ENCODE measurements around the gene TNIK.
"Not testable (repeated sequence)": the region's sequence is repeated elsewhere in the genome, so short reads cannot be mapped to it uniquely, and the experiment has no call there.

The TNIK gene

GRCh38 chr3:171309906-171310359 is 150.3 kb downstream of the TNIK start:
- peak; percentile 53 to 58 for DNase-seq (ENCODE audit: low read depth in 2 of 2)

DNA sequence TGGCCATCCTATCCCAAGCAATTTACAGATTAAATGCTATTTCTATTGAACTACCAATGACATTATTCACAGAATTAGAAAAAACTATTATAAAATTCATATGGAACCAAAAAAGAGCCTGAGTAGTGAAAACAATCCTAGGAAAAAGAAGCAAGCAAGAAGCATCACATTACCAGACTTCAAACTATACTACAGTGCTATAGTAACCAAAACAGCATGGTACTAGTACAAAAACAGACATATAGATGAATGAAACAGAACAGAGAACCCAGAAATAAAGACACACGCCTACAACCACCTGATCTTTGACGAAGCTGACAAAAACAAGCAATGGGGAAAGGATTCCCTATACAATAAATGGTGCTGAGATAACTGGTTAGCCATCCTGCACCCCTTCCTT is 152.2 kb downstream of the TNIK start:
- DNase-seq (ENCODE audit: low read depth in 2 of 2): no peak

DNA sequence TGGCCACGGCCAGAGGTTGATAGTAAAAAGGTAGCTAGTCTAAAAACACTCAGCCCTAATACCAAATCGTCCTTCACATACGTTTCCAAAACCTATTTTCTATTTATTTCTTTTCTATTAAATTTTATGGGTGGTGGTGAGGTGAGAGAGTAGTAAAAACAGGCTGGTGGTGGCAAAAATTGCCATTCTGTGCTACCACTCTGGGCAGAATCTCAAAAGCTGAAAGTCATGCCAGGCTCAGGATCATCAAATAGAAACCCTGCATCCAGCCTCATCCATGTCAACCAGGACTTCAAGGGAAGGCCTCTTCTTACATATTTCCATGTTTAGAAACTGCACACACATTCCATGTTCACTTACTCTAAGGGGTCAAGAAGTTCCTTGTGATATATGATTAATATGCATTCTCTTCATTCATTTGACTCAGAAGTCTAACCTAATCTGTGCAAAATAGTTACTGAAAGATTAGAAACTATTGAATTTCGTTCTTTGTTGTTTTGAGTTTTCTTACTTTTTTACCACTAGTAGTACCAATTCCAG is 153.1 kb downstream of the TNIK start:
- no peak for DNase-seq (ENCODE audit: low read depth in 2 of 2)

GRCh38 chr3:171306631-171307030 is 153.6 kb downstream of the TNIK start:
- peak; percentile 85 to 86 for DNase-seq (ENCODE audit: low read depth in 2 of 2)

- not testable (repeated sequence) for DNase-seq (ENCODE audit: low read depth in 2 of 2)
Measured at GRCh38 chr3:171305823-171306222, 154.4 kb downstream of the TNIK start.

- not testable (repeated sequence) for DNase-seq (ENCODE audit: low read depth in 2 of 2)
Measured at GRCh38 chr3:171304498-171304897, 155.7 kb downstream of the TNIK start.

GRCh38 chr3:171304017-171304416 is 156.2 kb downstream of the TNIK start:
- DNase-seq (ENCODE audit: low read depth in 2 of 2): not testable (repeated sequence)

DNA sequence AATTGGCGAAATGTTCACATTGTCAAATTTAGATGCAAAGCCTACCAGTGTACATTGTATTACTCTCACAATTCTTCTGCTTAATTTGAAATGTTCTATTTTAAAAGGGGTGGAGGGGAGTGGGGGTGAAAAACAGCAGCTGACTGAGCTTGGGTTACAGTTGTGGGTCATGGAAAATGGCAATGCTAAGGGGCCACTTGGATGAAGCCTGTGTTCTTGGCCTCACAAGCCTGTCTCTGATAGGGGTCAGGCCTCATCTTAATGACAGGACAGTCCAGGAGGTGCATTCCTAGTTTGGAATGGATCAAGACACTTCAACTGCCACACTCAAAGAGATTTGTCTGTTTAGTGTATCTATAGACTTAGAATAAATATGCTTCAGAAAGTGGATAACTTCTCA is 158.2 kb downstream of the TNIK start:
- DNase-seq (ENCODE audit: low read depth in 2 of 2): no peak

DNA sequence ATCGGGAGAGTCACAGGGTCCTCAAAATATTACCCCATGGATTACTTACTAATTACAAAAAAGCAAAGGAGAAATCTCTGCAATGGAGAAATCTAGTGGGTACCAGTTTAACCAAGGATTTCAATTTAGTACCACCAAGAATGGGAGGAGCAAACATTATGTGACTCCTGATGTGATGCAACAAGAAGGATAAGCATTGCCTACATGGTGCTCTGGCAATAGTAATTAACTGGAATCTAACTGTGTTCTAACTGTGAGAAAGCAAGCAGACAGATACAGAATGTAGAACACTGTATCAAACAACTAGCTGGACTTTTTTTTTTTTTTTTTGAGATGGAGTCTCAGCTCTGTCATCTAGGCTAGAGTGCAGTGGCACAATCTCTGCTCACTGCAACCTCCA is 159.2 kb downstream of the TNIK start:
- DNase-seq (ENCODE audit: low read depth in 2 of 2): no peak

DNA sequence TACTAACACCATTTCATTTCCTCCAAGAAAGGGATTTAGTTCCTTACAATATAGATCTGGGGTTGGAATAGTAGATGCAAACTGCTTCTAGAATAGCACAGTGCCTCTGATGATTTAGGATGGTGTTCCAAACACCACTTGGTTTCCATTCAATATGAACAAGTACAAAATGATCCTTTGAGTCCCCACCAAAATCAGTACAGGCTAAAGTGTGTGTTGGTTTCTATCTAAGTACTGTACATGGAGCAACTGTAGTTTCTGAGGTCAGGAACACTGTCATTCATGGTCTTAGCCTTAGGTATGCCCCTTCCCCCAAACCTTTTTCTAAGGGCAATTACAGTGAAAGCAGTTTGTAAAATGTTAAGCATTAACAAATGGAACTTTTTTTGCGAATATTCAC is 162.3 kb downstream of the TNIK start:
- no peak for DNase-seq (ENCODE audit: low read depth in 2 of 2)

GRCh38 chr3:171297207-171297606 is 163.0 kb downstream of the TNIK start:
- DNase-seq (ENCODE audit: low read depth in 2 of 2): no peak

DNA sequence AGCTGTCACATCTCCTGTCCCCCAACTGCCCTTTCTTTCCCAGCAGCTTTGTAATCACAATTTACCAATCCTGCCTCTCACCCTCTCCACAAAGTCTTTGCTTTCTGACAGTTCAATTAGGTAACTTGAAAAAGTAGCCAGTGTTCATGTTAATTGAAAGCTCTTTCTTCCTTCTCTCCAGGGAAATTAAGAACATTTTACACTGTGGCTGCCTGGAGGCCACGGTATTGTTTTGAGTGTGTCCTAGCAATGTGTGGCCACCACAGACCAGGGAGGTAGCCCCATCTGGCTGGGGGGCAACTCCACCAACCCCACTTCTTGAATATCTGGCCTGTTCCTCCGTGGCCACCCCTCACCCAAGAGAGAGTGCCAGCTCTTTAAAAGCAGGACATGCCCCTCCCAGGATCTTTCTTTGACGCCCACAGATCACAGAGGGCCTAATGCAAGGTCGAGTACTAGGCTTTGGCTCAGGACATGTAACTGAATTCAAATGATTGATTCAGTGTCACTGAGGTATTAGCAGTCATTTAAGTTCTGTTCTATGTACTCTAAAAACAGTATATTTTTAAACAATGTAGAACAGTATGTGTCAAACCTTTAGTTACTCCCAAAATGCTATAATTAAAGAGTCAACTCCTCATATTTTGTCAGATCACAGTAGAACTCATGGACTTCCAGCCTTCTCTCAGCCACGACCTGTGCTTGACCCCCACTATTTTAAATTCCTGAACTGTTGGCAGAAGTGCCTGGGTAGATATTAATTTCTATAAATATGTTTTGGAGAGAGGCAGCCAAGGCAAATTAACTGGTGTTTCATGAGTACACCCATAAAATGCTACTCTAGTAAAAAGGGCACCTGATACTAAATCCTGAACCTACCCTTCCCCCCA is 164.5 kb downstream of the TNIK start:
- no peak for DNase-seq (ENCODE audit: low read depth in 2 of 2)

DNA sequence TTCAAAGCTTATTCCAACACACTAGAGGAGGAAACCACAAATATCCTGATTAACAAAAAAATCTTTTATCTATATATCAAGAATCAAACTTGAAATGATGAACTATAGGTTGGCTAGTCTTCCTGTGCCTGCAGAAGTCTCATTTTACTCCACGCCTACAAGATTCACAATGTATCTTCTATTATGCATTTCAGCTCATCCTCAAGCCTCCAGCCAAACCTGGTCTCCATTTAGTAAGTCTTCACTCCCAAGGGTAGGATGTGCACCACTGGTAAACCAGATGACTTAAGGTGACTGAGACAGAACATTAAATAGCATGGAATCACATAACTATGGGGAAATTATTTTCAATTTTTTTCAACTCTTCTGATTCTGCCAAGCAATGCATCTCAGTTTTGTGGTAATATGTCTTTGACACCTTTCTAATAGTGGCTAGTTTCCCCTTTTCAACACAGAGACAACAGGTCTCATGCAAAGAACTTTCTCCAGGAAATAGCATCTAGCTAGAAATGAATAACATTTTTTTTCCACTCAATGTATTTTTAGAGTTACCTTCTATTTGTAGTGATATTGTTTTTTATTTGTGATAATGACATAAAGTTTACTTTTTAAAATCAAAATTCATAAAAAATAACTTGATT is 166.9 kb downstream of the TNIK start:
- DNase-seq (ENCODE audit: low read depth in 2 of 2): no peak

DNA sequence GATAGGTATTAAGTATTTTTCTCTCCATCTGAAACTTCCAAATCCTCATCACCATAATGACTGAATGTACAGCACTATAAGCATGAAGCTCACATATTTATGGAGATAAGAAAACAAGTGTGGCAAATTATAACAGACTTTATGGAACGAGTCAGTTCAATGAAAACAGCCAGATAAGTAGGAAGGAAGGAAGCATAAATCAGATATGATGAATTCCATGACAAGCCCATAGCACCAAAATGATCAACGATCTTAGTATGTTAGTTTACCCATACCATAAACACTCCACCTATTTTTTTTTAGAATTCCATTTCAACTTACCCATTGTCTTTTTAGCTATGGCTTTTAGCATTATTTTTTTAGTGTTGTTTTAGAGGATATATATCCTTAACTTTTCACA is 169.5 kb downstream of the TNIK start:
- no peak for DNase-seq (ENCODE audit: low read depth in 2 of 2)

- no peak for DNase-seq (ENCODE audit: low read depth in 2 of 2)
Measured at GRCh38 chr3:171289291-171289690, 170.9 kb downstream of the TNIK start.

DNA sequence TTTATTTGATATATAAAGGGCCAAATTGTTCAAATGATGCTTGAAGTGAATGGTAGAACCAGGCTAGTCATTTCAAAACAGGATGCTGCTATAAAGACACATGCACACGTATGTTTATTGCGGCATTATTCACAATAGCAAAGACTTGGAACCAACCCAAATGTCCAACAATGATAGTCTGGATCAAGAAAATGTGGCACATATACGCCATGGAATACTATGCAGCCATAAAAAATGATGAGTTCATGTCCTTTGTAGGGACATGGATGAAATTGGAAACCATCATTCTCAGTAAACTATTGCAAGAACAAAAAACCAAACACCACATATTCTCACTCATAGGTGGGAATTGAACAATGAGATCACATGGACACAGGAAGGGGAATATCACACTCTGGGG is 172.4 kb downstream of the TNIK start:
- DNase-seq (ENCODE audit: low read depth in 2 of 2): not testable (repeated sequence)

DNA sequence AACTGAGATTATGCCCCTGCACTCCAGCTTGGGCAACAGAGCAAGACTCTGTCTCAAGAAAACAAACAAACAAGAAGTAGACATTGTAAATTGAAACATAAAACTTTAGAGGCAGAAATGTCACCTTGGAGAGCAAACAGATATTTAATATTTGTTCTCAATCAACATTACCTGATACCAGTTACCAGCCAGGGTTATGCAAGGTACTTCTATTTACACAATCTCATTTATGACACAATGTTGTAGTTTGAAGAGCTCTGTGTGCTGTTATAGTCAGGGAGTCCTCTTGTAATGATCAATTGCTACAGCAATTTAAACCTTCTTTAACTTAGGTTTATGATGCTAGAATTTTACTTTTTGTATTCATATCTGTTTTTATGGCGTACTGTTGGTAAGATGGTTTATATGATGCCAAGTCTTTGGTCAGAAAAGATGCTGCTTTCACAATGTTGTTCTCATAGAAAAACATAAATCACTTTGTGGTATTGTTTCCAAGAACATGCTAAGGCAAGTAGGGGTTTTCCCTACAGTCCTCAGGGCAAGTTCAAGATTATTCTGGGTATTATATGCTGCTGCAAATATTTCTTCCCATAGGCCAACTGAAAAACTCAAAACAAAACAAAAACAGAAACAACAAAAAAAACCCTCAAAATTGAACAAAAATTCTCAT is 173.5 kb downstream of the TNIK start:
- DNase-seq (ENCODE audit: low read depth in 2 of 2): no peak

- DNase-seq (ENCODE audit: low read depth in 2 of 2): no peak
Measured at GRCh38 chr3:171285287-171285686, 174.9 kb downstream of the TNIK start.

DNA sequence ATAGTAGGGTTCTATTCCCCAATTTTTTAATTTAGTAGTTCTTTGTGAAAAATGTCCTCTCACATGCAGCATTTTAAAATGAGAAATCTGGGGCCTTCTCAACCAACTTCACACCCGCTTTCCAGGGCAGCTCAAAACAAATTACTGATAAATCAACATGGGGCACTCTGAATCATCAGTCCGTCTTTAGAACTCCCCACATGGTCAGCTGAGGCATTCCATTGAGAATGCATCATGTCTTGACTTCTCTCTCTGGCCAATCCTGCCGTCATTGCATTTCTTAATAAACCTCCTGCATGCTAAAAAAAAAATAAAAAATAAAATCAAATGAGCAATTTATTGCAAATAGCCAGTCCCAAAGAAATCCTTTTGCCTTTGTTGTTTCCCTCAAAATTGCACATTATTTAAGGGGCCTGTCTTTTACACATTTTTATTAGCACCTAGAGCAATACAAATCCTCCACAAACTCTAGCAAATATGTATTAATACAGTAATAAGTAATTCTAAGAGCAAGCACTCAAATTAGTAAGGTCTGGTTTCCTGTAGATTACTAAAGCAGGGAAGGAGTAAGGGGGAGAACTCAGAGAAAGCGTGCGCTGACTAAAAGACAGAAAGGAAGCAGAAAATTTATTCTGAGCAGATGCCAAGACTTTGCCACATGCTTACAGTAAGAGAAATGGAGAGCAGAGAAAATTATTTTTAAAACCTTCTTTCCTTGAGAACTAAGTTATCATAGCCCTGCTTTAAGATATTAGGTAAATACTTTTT is 175.7 kb downstream of the TNIK start:
- DNase-seq (ENCODE audit: low read depth in 2 of 2): peak; percentile 86

- no peak for DNase-seq (ENCODE audit: low read depth in 2 of 2)
Measured at GRCh38 chr3:171283848-171284222, 176.4 kb downstream of the TNIK start.

GRCh38 chr3:171283183-171283847 is 176.9 kb downstream of the TNIK start:
- DNase-seq (ENCODE audit: low read depth in 2 of 2): no peak
